A549 (cell line): ENCODE data around the gene E4F1. TPM values are rescaled to one million over a fixed set of nuclear protein-coding genes. Genes with fewer than 3 reads are reported as not detected.

Experiments used
- ATAC-seq, 2 experiments: fragments of 200-7000 bp in 1 of 2; fragments of >200 bp in 1 of 2; cut with Nextera tagmentation in 1 of 2; cut with Tn5 transposase in 1 of 2; 3 replicates each; pipeline versions ENCODE4 v1.8.0 to v1.9.1; 2018 to 2020; ENCODE audit warnings: mild to moderate bottlenecking in 1 of 2, moderate library complexity in 1 of 2
- CTCF ChIA-PET: fragments of 300-600 bp; sonication (Branson Sonifier 250); formaldehyde crosslinking; extraction: SDS; loops from one replicate; lab custom pipeline; 2021; ENCODE audit warnings: antibody characterized with exemption, inconsistent platforms; lab: Yijun Ruan, JAX
- POLR2A ChIA-PET: fragments of 350-600 bp; formaldehyde crosslinking; extraction: SDS; loops from one replicate; lab custom pipeline; 2021; ENCODE audit warnings: antibody characterized with exemption, inconsistent platforms; lab: Yijun Ruan, JAX
- DNase-seq, 2 experiments: peaks; one replicate each; pipeline versions ENCODE4 v3.0.0 to v3.0.0-alpha.2; 2011 to 2016; ENCODE audit warnings: low read depth in 1 of 2, low spot score in 1 of 2
- FAIRE-seq: peaks from 2 replicates; lab custom pipeline; 2011; peaks lifted over from hg19 to GRCh38; lab: Jason Lieb, UNC
- H3K27ac ChIP-seq, 2 experiments: fragments of >200 bp; sonication (Bioruptor Twin); formaldehyde crosslinking; 3 replicates each; pipeline ENCODE4 v1.5.1; 2016 to 2017
- H3K4me1 ChIP-seq: fragments of >200 bp; sonication (Bioruptor Twin); formaldehyde crosslinking; 3 replicates; pipeline ENCODE4 v1.6.1; 2016
- H3K4me2 ChIP-seq: fragments of >200 bp; sonication (Bioruptor Twin); formaldehyde crosslinking; 3 replicates; pipeline ENCODE4 v1.6.1; 2016
- H3K4me3 ChIP-seq: fragments of >200 bp; sonication (Bioruptor Twin); formaldehyde crosslinking; 3 replicates; pipeline ENCODE4 v1.5.1; 2016
- H3K9me3 ChIP-seq: fragments of >200 bp; sonication (Bioruptor Twin); formaldehyde crosslinking; 3 replicates; pipeline ENCODE4 v1.6.1; 2016
- BHLHE40 ChIP-seq: IDR thresholded peaks from 2 replicates; pipeline ENCODE4 v1.6.1; 2012; ENCODE audit warnings: low read depth, low read length, inconsistent platforms
- CBX2 ChIP-seq: fragments of 200-600 bp; sonication (generic); IDR thresholded peaks from 2 replicates; pipeline ENCODE4 v1.6.1; 2016; ENCODE audit warnings: low read depth, mild to moderate bottlenecking, borderline replicate concordance
- CEBPB ChIP-seq, 2 experiments: fragments of >200 bp in 1 of 2; sonication (Bioruptor Twin) in 1 of 2; formaldehyde crosslinking in 1 of 2; IDR thresholded peaks; 2 replicates each; pipeline ENCODE4 v1.6.1; 2012 to 2016
- EHMT2 ChIP-seq: fragments of 200-600 bp; sonication (generic); IDR thresholded peaks from 2 replicates; pipeline ENCODE4 v1.6.1; 2016; ENCODE audit warnings: antibody characterized with exemption, low read depth, mild to moderate bottlenecking, moderate library complexity
- HEYL ChIP-seq: fragments of 250-450 bp; sonication (Bioruptor Pico); IDR thresholded peaks from 2 replicates; pipeline ENCODE4 v1.8.0; 2021; ENCODE audit warnings: mild to moderate bottlenecking, moderate library complexity
- HOXA7 ChIP-seq: fragments of 250-450 bp; sonication (Bioruptor Pico); IDR thresholded peaks from 2 replicates; pipeline ENCODE4 v1.5.0; 2020; ENCODE audit warnings: mild to moderate bottlenecking, moderate library complexity
- JUN ChIP-seq, 2 experiments: fragments of >200 bp; sonication (Bioruptor Twin); formaldehyde crosslinking; IDR thresholded peaks; 2 replicates in 1 of 2; 3 replicates in 1 of 2; pipeline ENCODE4 v1.6.1; 2016 to 2017
- JUNB ChIP-seq: fragments of >200 bp; sonication (Bioruptor Twin); formaldehyde crosslinking; IDR thresholded peaks from 2 replicates; pipeline ENCODE4 v1.6.1; 2016
- POLR2A ChIP-seq: IDR thresholded peaks from 2 replicates; pipeline ENCODE4 v1.6.1; 2012; ENCODE audit warnings: mild to moderate bottlenecking, low read length
- RCOR1 ChIP-seq: fragments of 150-350 bp; IDR thresholded peaks from 2 replicates; pipeline ENCODE4 v1.6.1; 2014; ENCODE audit warnings: antibody characterized with exemption, low read length, low read depth
- RFX5 ChIP-seq: fragments of 450-650 bp; IDR thresholded peaks from 2 replicates; pipeline ENCODE4 v1.7.1; 2014; ENCODE audit warnings: antibody characterized with exemption, mild to moderate bottlenecking, moderate library complexity
- SREBF2 ChIP-seq: fragments of 450-650 bp; IDR thresholded peaks from 2 replicates; pipeline ENCODE4 v1.6.1; 2014; ENCODE audit warnings: mild to moderate bottlenecking, moderate library complexity
- ZSCAN20 ChIP-seq: fragments of 250-450 bp; sonication (Bioruptor Pico); IDR thresholded peaks from 2 replicates; pipeline ENCODE4 v1.8.0; 2022; ENCODE audit warnings: mild to moderate bottlenecking, moderate library complexity
- WGBS: methylation state at CpG from one replicate; pipeline ENCODE4 v1.1.6; 2017; ENCODE audit errors: missing lambda C conversion rate; 5-methylcytosine and 5-hydroxymethylcytosine counted together
- polyA plus RNA-seq, 4 experiments: library from polyadenylated mRNA; depleted of rRNA in 3 of 4; stranded (reverse); fragments of >200 nt; fragmentation: RNase III in 1 of 4; extraction: RNeasy Plus Mini Kit Qiagen cat#74134 plus additional on column Dnase treatment in 1 of 4; gene quantifications; 2 replicates in 3 of 4; 3 replicates in 1 of 4; pipeline ENCODE4 v1.2.3, GENCODE V29; 2011 to 2017
- TF ChIP-seq, protein P1 (sequence below): IDR thresholded peaks from 2 replicates; pipeline ENCODE4 v1.6.1; 2012
- TF ChIP-seq, protein P2 (sequence below): fragments of 200-600 bp; sonication (generic); IDR thresholded peaks from 2 replicates; pipeline ENCODE4 v1.6.1; 2016; ENCODE audit warnings: antibody characterized with exemption, mild to moderate bottlenecking, moderate library complexity
- TF ChIP-seq, protein P3 (sequence below): fragments of 250-450 bp; sonication (Bioruptor Pico); IDR thresholded peaks from 2 replicates; pipeline ENCODE4 v1.5.0; 2020; ENCODE audit warnings: low read depth, mild to moderate bottlenecking, moderate library complexity
- TF ChIP-seq, protein P4 (sequence below): IDR thresholded peaks from 2 replicates; pipeline ENCODE4 v1.6.1; 2012; ENCODE audit warnings: low read depth, borderline replicate concordance

E4F1 gene
- polyA plus RNA-seq, 2 of the 4 experiments (the other 2 are of a cell fraction), result 10.4 to 23.3 TPM

DNA sequence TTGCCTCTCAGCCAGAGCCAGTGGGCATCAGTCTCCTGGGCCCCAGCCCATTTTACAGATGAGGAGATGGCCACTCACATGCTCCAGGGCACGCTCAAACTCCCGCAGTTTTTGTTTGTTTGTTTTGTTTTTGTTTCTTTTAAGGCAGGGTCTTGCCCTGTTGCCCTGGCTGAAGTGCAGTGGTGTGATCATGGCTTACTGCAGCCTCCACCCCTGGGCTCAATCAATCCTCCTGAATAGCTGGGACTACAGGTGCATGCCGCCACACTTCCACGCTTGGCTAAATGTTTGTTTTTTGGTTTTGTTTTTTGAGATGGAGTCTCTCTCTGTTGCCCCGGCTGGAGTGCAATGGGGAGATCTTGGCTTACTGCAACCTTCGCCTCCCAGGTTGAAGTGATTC is 3.5 kb downstream of the E4F1 start:
- no peak for TF ChIP-seq HEYL (CRISPR knock-in tag)
- TF ChIP-seq, protein P1, sequence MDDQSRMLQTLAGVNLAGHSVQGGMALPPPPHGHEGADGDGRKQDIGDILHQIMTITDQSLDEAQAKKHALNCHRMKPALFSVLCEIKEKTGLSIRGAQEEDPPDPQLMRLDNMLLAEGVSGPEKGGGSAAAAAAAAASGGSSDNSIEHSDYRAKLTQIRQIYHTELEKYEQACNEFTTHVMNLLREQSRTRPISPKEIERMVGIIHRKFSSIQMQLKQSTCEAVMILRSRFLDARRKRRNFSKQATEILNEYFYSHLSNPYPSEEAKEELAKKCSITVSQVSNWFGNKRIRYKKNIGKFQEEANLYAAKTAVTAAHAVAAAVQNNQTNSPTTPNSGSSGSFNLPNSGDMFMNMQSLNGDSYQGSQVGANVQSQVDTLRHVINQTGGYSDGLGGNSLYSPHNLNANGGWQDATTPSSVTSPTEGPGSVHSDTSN, result no peak
- no peak for TF ChIP-seq HOXA7 (CRISPR knock-in tag)
- TF ChIP-seq CBX2, result no peak
- no peak for TF ChIP-seq JUNB
- no peak for TF ChIP-seq RCOR1
- TF ChIP-seq, protein P2, sequence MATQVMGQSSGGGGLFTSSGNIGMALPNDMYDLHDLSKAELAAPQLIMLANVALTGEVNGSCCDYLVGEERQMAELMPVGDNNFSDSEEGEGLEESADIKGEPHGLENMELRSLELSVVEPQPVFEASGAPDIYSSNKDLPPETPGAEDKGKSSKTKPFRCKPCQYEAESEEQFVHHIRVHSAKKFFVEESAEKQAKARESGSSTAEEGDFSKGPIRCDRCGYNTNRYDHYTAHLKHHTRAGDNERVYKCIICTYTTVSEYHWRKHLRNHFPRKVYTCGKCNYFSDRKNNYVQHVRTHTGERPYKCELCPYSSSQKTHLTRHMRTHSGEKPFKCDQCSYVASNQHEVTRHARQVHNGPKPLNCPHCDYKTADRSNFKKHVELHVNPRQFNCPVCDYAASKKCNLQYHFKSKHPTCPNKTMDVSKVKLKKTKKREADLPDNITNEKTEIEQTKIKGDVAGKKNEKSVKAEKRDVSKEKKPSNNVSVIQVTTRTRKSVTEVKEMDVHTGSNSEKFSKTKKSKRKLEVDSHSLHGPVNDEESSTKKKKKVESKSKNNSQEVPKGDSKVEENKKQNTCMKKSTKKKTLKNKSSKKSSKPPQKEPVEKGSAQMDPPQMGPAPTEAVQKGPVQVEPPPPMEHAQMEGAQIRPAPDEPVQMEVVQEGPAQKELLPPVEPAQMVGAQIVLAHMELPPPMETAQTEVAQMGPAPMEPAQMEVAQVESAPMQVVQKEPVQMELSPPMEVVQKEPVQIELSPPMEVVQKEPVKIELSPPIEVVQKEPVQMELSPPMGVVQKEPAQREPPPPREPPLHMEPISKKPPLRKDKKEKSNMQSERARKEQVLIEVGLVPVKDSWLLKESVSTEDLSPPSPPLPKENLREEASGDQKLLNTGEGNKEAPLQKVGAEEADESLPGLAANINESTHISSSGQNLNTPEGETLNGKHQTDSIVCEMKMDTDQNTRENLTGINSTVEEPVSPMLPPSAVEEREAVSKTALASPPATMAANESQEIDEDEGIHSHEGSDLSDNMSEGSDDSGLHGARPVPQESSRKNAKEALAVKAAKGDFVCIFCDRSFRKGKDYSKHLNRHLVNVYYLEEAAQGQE, result no peak
- TF ChIP-seq POLR2A, result no peak
- TF ChIP-seq, protein P3, sequence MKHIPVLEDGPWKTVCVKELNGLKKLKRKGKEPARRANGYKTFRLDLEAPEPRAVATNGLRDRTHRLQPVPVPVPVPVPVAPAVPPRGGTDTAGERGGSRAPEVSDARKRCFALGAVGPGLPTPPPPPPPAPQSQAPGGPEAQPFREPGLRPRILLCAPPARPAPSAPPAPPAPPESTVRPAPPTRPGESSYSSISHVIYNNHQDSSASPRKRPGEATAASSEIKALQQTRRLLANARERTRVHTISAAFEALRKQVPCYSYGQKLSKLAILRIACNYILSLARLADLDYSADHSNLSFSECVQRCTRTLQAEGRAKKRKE (CRISPR knock-in tag), result no peak
- CTCF ChIA-PET, result interaction anchor here (0.7 to 3.8 kb wide), 6 partner anchors 15 to 274 kb away, joined by 3 to 20 read pairs (median 4); partner anchors contain the start of gene ECI1
- H3K4me2 ChIP-seq, result peak overlapping the region; percentile 50; the same call in 2 of the 3 replicates

DNA sequence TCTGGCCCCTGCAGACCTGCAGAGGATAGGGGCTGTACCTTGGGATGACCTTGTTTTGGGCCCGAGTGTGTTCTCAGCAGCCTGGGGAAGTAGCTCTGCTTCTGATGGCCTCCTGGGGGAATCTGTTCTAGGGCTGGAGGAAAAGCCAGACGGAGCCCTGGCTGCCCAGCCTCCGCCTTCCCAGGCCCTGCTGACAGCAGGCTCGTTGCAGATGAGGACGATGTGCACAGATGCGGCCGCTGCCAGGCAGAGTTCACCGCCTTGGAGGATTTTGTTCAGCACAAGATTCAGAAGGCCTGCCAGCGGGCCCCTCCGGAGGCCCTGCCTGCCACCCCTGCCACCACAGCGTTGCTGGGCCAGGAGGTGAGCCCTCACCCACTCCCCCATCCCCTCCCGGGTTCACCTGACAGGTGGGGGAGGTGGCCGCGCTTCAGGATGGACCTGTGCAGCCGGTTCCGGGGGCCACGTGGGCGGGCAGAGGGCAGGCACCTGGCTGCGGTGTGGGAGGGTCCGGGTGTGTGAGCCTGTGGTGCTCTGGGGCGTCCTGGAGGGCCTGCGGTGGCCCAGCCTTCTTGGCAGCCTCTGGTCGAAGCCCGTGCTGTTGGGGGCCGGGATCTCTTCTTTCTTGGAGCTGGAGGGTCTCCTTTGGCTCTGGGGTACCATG is 4.9 kb downstream of the E4F1 start:
- peaks cover 25% of the 10 kb centered on the region for H3K4me1 ChIP-seq
- 93% methylated on average over 12 of the region's 25 CpGs for WGBS
- DNase-seq (no peak), FAIRE-seq (no peak), ATAC-seq (no peak)
- H3K4me2 ChIP-seq, result no peak overlapping the region
- POLR2A ChIA-PET, result no interaction called here
- H3K27ac ChIP-seq, result no peak overlapping the region
- CTCF ChIA-PET, result interaction anchor here (3.8 kb wide), 1 partner anchor 23 kb away, joined by 20 read pairs; the partner anchor contains the start of gene ECI1
- H3K4me3 ChIP-seq, result no peak overlapping the region
- no peak for TF ChIP-seq ZSCAN20
- TF ChIP-seq, protein P4, sequence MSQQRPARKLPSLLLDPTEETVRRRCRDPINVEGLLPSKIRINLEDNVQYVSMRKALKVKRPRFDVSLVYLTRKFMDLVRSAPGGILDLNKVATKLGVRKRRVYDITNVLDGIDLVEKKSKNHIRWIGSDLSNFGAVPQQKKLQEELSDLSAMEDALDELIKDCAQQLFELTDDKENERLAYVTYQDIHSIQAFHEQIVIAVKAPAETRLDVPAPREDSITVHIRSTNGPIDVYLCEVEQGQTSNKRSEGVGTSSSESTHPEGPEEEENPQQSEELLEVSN, result no peak
- TF ChIP-seq CEBPB (IDR thresholded peaks at IDR 0.05), result no peak
- no peaks in the 10 kb centered on the region for H3K9me3 ChIP-seq

More for the DNA sequence above, 3.5 kb downstream of the E4F1 start:
- no peak overlapping the region for H3K4me3 ChIP-seq
- no peak for DNase-seq
- no peak for ATAC-seq
- no peak for FAIRE-seq
- POLR2A ChIA-PET, result interaction anchor here (0.5 to 1.1 kb wide), 2 partner anchors 31 to 71 kb away, joined by 3 to 5 read pairs; partner anchors contain the start of gene TRAF7
- WGBS, result 87% methylated on average over 6 of the region's 6 CpGs
- H3K4me1 ChIP-seq, result peaks cover 25% of the 10 kb centered on the region
- peak overlapping the region in 1 of 2 experiments; percentile 32; a peak in 1 of 6 replicates for H3K27ac ChIP-seq
- H3K9me3 ChIP-seq, result no peaks in the 10 kb centered on the region

DNA sequence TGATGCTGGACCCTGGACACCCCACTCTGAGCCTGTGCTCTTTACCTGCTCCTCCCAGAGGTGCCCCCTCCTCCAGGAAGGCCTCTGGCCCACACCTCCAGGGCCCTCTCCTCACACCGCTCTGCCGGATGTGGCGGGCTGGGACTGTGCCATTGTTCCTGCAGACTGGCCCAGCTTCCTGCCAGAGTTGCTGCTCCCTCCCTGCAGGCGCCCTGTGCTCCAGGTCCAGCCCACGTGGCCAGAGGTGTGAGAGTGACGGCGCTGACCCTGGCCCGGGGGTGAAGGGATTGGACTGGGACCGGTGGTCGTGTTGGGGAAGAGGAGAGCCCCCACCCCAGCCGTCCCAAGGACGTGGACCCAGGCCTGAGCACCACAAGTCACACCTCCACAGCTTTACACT is 5.7 kb downstream of the E4F1 start:
- POLR2A ChIA-PET, result no interaction called here
- TF ChIP-seq JUN (IDR thresholded peaks at IDR 0.05) (no peak), SREBF2 (no peak), HOXA7 (CRISPR knock-in tag) (no peak), EHMT2 (no peak), JUNB (no peak), POLR2A (no peak), RFX5 (no peak), BHLHE40 (no peak)
- CTCF ChIA-PET, result interaction anchor here (2.3 kb wide), 1 partner anchor 34 kb away, joined by 7 read pairs; no protein-coding TSS in a partner anchor
- Histone ChIP-seq H3K4me2 (no peak overlapping the region), H3K9me3 (no peaks in the 10 kb centered on the region), H3K4me3 (no peak overlapping the region), H3K4me1 (peaks cover 25% of the 10 kb centered on the region), H3K27ac (no peak overlapping the region)
- 95% methylated on average over 11 of the region's 12 CpGs for WGBS
- ATAC-seq, result no peak
- no peak for DNase-seq
- FAIRE-seq, result no peak
